ENCODE measurements around the gene FBXO44. TPM values are rescaled to one million over a fixed set of nuclear protein-coding genes. Genes with fewer than 3 reads are reported as not detected.

The FBXO44 gene
- total RNA-seq, 1 experiment from 2014 or later: 24.5 TPM

DNA sequence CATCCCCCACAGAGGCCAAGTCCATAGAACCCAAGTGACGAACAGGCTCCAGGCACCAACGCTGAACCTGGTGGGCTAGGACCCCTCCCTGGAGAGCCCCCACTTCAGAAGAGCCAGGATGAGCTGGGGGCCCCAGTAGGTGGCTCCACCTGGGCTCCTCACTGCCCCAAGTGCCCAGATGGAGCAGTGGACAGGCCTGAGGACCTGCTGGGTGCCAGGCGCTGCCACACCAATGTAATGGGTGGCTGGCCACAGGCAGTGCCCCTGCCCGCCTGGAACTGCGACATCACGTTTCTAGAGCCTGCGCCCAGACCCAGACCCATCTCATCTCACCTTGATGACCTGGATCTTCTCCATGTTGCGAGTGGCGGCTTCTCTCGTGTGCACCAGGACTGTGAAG, 20.6 kb downstream of the FBXO44 start:
- Histone ChIP-seq H2BK12ac (ENCODE audit: insufficient read length, low read depth, low read length) (no peak overlapping the region), H3K79me2 (ENCODE audit: insufficient read depth, low read length) (peaks cover 2% of the 10 kb centered on the region; the same call in 1 of the 2 replicates), H3K4me1 (ENCODE audit: insufficient read depth, low read length) (no peaks in the 10 kb centered on the region), H3K27ac (ENCODE audit: insufficient read length, low read depth, low read length) (no peak overlapping the region), H3K79me1 (ENCODE audit: insufficient read depth, low read depth, low read length, poor library complexity, severe bottlenecking) (no peaks in the 10 kb centered on the region), H2AFZ (ENCODE audit: low read length) (no peak overlapping the region), H2AK5ac (ENCODE audit: insufficient read length, low read length) (no peak overlapping the region), H4K91ac (ENCODE audit: insufficient read length, low read depth, low read length) (no peak overlapping the region), H2BK120ac (ENCODE audit: low read depth, low read length, poor library complexity, severe bottlenecking) (no peak overlapping the region), H4K20me1 (ENCODE audit: control insufficient read depth, insufficient read depth, insufficient read length) (no peaks in the 10 kb centered on the region), H3K9ac (ENCODE audit: extremely low read depth, insufficient read length, low read length) (no peak overlapping the region), H3K9me3 (ENCODE audit: control insufficient read depth, low read depth, low read length) (no peaks in the 10 kb centered on the region), H3K4ac (ENCODE audit: low read depth, low read length) (no peak overlapping the region), H4K8ac (replicated peaks; ENCODE audit: insufficient read length, low read depth, low read length) (no peak overlapping the region), H3K23me2 (ENCODE audit: insufficient read length, low read depth, low read length, poor library complexity, severe bottlenecking) (no peaks in the 10 kb centered on the region), H2BK20ac (ENCODE audit: low read depth, low read length, poor library complexity, severe bottlenecking) (no peak overlapping the region), H3K27me3 (ENCODE audit: insufficient read depth, low read length) (no peaks in the 10 kb centered on the region), H3K23ac (ENCODE audit: insufficient read length, low read depth, low read length) (no peak overlapping the region), H3K4me2 (ENCODE audit: insufficient read depth, insufficient read length, low read length) (no peak overlapping the region), H3T11ph (ENCODE audit: low read length) (no peak overlapping the region), H3K18ac (ENCODE audit: insufficient read length, low read depth, low read length) (no peak overlapping the region), H2BK5ac (ENCODE audit: insufficient read length, low read length) (no peak overlapping the region), H3K14ac (ENCODE audit: insufficient read depth, low read length) (no peak overlapping the region), H3K56ac (ENCODE audit: insufficient read length, low read depth, low read length) (no peak overlapping the region), H2BK15ac (ENCODE audit: low read depth, low read length) (no peak overlapping the region), H4K5ac (ENCODE audit: insufficient read length, low read depth, low read length) (no peak overlapping the region)
- Mint-ChIP-seq H3K27me3 (ENCODE audit: low read depth) (no peaks in the 10 kb centered on the region), H3K27ac (no peak overlapping the region), H3K9me3 (no peaks in the 10 kb centered on the region), H3K4me3 (no peak overlapping the region; a peak in 1 of 5 replicates), H3K4me1 (peaks cover 10 to 18% of the 10 kb centered on the region in 2 experiments), H3K36me3 (ENCODE audit: insufficient read depth in 1 of 3, low read depth in 3 of 3) (peaks cover 50 to 88% (median 76%) of the 10 kb centered on the region in 3 experiments)
- DNase-seq: no peak
- TF ChIP-seq, protein P1, sequence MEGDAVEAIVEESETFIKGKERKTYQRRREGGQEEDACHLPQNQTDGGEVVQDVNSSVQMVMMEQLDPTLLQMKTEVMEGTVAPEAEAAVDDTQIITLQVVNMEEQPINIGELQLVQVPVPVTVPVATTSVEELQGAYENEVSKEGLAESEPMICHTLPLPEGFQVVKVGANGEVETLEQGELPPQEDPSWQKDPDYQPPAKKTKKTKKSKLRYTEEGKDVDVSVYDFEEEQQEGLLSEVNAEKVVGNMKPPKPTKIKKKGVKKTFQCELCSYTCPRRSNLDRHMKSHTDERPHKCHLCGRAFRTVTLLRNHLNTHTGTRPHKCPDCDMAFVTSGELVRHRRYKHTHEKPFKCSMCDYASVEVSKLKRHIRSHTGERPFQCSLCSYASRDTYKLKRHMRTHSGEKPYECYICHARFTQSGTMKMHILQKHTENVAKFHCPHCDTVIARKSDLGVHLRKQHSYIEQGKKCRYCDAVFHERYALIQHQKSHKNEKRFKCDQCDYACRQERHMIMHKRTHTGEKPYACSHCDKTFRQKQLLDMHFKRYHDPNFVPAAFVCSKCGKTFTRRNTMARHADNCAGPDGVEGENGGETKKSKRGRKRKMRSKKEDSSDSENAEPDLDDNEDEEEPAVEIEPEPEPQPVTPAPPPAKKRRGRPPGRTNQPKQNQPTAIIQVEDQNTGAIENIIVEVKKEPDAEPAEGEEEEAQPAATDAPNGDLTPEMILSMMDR (conservative IDR thresholded peaks at IDR 0.05): no peak
- no CpG with 5 or more reads among the region's 10 CpGs for WGBS (ENCODE audit: extremely low coverage, insufficient read length, low lambda C conversion rate)

Measured in H9 (cell line).